ENCODE results near the gene DCAF17. TPM values are rescaled to one million over a fixed set of nuclear protein-coding genes. Genes with fewer than 3 reads are reported as not detected.
"Not testable (repeated sequence)": the region's sequence is repeated elsewhere in the genome, so short reads cannot be mapped to it uniquely, and the experiment has no call there.

The DCAF17 gene
- polyA plus RNA-seq, 2 of the 4 experiments (the other 2 are of a cell fraction) = 11.5 to 26.9 TPM

DNA sequence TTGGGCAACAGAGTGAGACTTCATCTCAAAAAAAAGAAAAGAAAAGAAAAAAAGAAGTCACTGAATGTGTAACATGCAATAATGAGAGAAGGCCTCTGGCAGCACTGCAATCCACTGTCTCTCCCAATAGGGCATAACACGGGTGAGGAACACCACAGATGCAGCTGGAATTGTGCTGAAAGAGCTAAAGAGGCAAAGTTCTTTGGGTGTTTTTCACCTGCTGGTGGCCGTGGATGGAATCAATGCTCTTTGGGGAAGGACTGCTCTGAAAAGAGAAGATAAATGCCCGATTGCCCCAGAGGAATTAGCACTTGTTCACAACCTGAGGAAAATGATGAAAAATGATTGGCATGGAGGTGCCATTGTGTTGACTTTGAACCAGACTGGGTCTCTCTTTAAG is 57.3 kb downstream of the DCAF17 start:
- ChIA-PET CTCF (no interaction called here), POLR2A (no interaction called here)
- Histone ChIP-seq H3K4me3 (no peak overlapping the region), H3K9me3 (no peaks in the 10 kb centered on the region), H3K4me1 (no peaks in the 10 kb centered on the region), H3K4me2 (no peak overlapping the region), H3K27ac (no peak overlapping the region)
- TF ChIP-seq, protein P1, sequence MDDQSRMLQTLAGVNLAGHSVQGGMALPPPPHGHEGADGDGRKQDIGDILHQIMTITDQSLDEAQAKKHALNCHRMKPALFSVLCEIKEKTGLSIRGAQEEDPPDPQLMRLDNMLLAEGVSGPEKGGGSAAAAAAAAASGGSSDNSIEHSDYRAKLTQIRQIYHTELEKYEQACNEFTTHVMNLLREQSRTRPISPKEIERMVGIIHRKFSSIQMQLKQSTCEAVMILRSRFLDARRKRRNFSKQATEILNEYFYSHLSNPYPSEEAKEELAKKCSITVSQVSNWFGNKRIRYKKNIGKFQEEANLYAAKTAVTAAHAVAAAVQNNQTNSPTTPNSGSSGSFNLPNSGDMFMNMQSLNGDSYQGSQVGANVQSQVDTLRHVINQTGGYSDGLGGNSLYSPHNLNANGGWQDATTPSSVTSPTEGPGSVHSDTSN (IDR thresholded peaks at IDR 0.05) = no peak
- TF ChIP-seq, protein P2, sequence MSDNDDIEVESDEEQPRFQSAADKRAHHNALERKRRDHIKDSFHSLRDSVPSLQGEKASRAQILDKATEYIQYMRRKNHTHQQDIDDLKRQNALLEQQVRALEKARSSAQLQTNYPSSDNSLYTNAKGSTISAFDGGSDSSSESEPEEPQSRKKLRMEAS (IDR thresholded peaks at IDR 0.05) = no peak
- TF ChIP-seq, protein P3, sequence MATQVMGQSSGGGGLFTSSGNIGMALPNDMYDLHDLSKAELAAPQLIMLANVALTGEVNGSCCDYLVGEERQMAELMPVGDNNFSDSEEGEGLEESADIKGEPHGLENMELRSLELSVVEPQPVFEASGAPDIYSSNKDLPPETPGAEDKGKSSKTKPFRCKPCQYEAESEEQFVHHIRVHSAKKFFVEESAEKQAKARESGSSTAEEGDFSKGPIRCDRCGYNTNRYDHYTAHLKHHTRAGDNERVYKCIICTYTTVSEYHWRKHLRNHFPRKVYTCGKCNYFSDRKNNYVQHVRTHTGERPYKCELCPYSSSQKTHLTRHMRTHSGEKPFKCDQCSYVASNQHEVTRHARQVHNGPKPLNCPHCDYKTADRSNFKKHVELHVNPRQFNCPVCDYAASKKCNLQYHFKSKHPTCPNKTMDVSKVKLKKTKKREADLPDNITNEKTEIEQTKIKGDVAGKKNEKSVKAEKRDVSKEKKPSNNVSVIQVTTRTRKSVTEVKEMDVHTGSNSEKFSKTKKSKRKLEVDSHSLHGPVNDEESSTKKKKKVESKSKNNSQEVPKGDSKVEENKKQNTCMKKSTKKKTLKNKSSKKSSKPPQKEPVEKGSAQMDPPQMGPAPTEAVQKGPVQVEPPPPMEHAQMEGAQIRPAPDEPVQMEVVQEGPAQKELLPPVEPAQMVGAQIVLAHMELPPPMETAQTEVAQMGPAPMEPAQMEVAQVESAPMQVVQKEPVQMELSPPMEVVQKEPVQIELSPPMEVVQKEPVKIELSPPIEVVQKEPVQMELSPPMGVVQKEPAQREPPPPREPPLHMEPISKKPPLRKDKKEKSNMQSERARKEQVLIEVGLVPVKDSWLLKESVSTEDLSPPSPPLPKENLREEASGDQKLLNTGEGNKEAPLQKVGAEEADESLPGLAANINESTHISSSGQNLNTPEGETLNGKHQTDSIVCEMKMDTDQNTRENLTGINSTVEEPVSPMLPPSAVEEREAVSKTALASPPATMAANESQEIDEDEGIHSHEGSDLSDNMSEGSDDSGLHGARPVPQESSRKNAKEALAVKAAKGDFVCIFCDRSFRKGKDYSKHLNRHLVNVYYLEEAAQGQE (IDR thresholded peaks at IDR 0.05) = no peak
- no peak for TF ChIP-seq FOSL2 (IDR thresholded peaks at IDR 0.05)
- no peak for TF ChIP-seq FOSL2 (CRISPR knock-in tag; IDR thresholded peaks at IDR 0.05)
- TF ChIP-seq ZNF302 (CRISPR knock-in tag; IDR thresholded peaks at IDR 0.05) = no peak
- TF ChIP-seq HDAC2 (IDR thresholded peaks at IDR 0.05) = no peak
- TF ChIP-seq, protein P4, sequence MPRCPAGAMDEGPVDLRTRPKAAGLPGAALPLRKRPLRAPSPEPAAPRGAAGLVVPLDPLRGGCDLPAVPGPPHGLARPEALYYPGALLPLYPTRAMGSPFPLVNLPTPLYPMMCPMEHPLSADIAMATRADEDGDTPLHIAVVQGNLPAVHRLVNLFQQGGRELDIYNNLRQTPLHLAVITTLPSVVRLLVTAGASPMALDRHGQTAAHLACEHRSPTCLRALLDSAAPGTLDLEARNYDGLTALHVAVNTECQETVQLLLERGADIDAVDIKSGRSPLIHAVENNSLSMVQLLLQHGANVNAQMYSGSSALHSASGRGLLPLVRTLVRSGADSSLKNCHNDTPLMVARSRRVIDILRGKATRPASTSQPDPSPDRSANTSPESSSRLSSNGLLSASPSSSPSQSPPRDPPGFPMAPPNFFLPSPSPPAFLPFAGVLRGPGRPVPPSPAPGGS (IDR thresholded peaks at IDR 0.05) = no peak
- TF ChIP-seq RAD21 (conservative IDR thresholded peaks at IDR 0.05 in 1 of 2, IDR thresholded peaks at IDR 0.05 in 1 of 2) = no peak
- no peak for TF ChIP-seq EHF (CRISPR knock-in tag; IDR thresholded peaks at IDR 0.05)
- no peak for TF ChIP-seq RNF2 (IDR thresholded peaks at IDR 0.05; ENCODE audit: borderline replicate concordance, low read depth)
- no peak for TF ChIP-seq CHD4 (IDR thresholded peaks at IDR 0.05; ENCODE audit: borderline replicate concordance)
- no peak for TF ChIP-seq HOXB5 (CRISPR knock-in tag; IDR thresholded peaks at IDR 0.05)
- TF ChIP-seq POLR2A (IDR thresholded peaks at IDR 0.05; ENCODE audit: low read length) = no peak
- DNase-seq (ENCODE audit: low read depth in 1 of 2, low spot score in 1 of 2) (no peak), ATAC-seq (no peak), FAIRE-seq (no peak)
- WGBS (ENCODE audit: missing lambda C conversion rate) = 82% methylated on average over 3 of the region's 3 CpGs

DNA sequence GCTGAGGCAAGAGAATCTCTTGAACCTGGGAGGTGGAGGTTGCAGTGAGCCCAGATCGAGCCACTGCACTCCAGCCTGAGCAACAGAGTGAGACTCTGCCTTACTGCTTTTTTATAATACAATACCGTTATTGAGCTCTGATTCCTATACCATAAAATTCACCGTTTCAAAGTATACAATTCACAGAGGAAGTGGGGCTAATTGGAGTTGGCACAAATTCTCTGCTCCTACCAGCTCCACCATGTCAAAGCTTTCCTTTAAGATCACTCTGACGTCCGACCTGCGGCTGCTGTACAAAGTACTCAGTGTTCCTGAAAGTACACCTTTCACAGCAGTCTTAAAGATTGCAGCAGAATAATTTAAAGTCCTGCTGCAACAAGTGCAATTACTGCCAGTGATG is 58.6 kb downstream of the DCAF17 start:
- H3K27ac ChIP-seq = no peak overlapping the region
- no peak for FAIRE-seq
- 87% methylated on average over 6 of the region's 6 CpGs for WGBS (ENCODE audit: missing lambda C conversion rate)
- no peak for DNase-seq (ENCODE audit: low read depth in 1 of 2, low spot score in 1 of 2)
- no peak overlapping the region for H3K4me2 ChIP-seq
- ATAC-seq = no peak
- H3K9me3 ChIP-seq = peaks cover 3% of the 10 kb centered on the region; the same call in 1 of the 3 replicates
- no peak overlapping the region for H3K4me3 ChIP-seq
- POLR2A ChIA-PET = no interaction called here
- H3K4me1 ChIP-seq = no peaks in the 10 kb centered on the region
- no peak for TF ChIP-seq JUNB (IDR thresholded peaks at IDR 0.05)
- no peak for TF ChIP-seq HEYL (CRISPR knock-in tag; IDR thresholded peaks at IDR 0.05)
- no peak for TF ChIP-seq FOSL2 (IDR thresholded peaks at IDR 0.05)
- no peak for TF ChIP-seq FOSL2 (CRISPR knock-in tag; IDR thresholded peaks at IDR 0.05)
- CTCF ChIA-PET = no interaction called here

DNA sequence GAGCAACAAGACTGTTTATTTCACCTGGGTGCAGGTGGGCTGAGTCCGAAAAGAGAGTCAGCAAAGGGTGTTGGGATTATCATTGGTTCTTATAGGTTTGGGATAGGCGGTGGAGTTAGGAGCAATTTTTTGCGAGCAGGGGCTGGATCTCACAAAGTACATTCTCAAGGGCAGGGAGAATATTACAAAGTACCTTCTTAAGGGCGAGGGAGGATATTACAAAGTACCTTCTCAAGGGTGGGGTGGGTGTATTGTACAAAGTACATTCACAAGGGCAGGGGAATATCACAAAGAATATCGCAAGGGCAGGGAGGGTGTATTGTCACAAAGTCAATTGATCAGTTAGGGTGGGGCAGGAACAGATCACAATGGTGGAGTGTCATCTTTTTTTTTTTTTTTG is 63.6 kb downstream of the DCAF17 start:
- FAIRE-seq; DNase-seq (ENCODE audit: low read depth in 1 of 2, low spot score in 1 of 2); H3K9me3 ChIP-seq; H3K27ac ChIP-seq; H3K4me3 ChIP-seq; ATAC-seq; H3K4me2 ChIP-seq; CTCF ChIA-PET; H3K4me1 ChIP-seq; POLR2A ChIA-PET: not testable (repeated sequence)
- WGBS (ENCODE audit: missing lambda C conversion rate) = 75% methylated on average over 5 of the region's 5 CpGs

Measured in A549 (cell line).